A172 (cell line): ENCODE results near the gene MUC2. TPM values are rescaled to one million over a fixed set of nuclear protein-coding genes. Genes with fewer than 3 reads are reported as not detected.
"Not testable (repeated sequence)": the region's sequence is repeated elsewhere in the genome, so short reads cannot be mapped to it uniquely, and the experiment has no call there.

ENCODE experiments used
- DNase-seq: peaks from one replicate; pipeline ENCODE4 v3.0.0-alpha.2; 2015; ENCODE audit warnings: low spot score
- total RNA-seq: library from RNA; depleted of rRNA; stranded (reverse); fragments of >200 nt; shearing (Covaris generic); gene quantifications from 2 replicates; pipeline ENCODE4 v1.2.3, GENCODE V29; 2014

Gene MUC2
- total RNA-seq, 1 experiment from 2014 or later: not detected

- DNase-seq: no peak
Observed at GRCh38 chr11:1104411-1105182, 29.9 kb downstream of the MUC2 start.

GRCh38 chr11:1105183-1105565 lies 30.5 kb downstream of the MUC2 start:
- DNase-seq: no peak

GRCh38 chr11:1106387-1106786 lies 31.7 kb downstream of the MUC2 start:
- DNase-seq: no peak

- DNase-seq: no peak
Observed at GRCh38 chr11:1107316-1108245, 32.9 kb downstream of the MUC2 start.

GRCh38 chr11:1108246-1108900 lies 33.7 kb downstream of the MUC2 start:
- DNase-seq: no peak

GRCh38 chr11:1109101-1109917 lies 34.6 kb downstream of the MUC2 start:
- DNase-seq: no peak

- DNase-seq: no peak
Observed at GRCh38 chr11:1109918-1110705, 35.4 kb downstream of the MUC2 start.

- no peak for DNase-seq
Observed at GRCh38 chr11:1111545-1112212, 37.0 kb downstream of the MUC2 start.

- DNase-seq: no peak
Observed at GRCh38 chr11:1112351-1113191, 37.9 kb downstream of the MUC2 start.

- DNase-seq: no peak
Observed at GRCh38 chr11:1113405-1114201, 38.9 kb downstream of the MUC2 start.

GRCh38 chr11:1115292-1115691 lies 40.6 kb downstream of the MUC2 start:
- DNase-seq: not testable (repeated sequence)

- no peak for DNase-seq
Observed at GRCh38 chr11:1116104-1116503, 41.4 kb downstream of the MUC2 start.

- no peak for DNase-seq
Observed at GRCh38 chr11:1116666-1117390, 42.2 kb downstream of the MUC2 start.

- DNase-seq: no peak
Observed at GRCh38 chr11:1117992-1118391, 43.3 kb downstream of the MUC2 start.

- no peak for DNase-seq
Observed at GRCh38 chr11:1118755-1119603, 44.3 kb downstream of the MUC2 start.

- no peak for DNase-seq
Observed at GRCh38 chr11:1119604-1120146, 45.0 kb downstream of the MUC2 start.
